HG02588 (cell line): Measurements from ENCODE around the gene YKT6.
"Not testable (repeated sequence)": the region's sequence is repeated elsewhere in the genome, so short reads cannot be mapped to it uniquely, and the experiment has no call there.

ENCODE experiments used
- ATAC-seq: cut with Tn5 transposase; IDR thresholded peaks from one replicate; pipeline ENCODE4 v1.9.1; 2021; ENCODE audit warnings: mild to moderate bottlenecking, moderate library complexity; ENCODE audit not compliant: unreplicated experiment

YKT6 gene

GRCh38 chr7:44200699-44201461 lies at the start of gene YKT6:
TSS of gene YKT6 (plus strand) at chr7:44200978. CDS start at chr7:44201136, 158 bp downstream.
- ATAC-seq = peak; percentile 99

DNA sequence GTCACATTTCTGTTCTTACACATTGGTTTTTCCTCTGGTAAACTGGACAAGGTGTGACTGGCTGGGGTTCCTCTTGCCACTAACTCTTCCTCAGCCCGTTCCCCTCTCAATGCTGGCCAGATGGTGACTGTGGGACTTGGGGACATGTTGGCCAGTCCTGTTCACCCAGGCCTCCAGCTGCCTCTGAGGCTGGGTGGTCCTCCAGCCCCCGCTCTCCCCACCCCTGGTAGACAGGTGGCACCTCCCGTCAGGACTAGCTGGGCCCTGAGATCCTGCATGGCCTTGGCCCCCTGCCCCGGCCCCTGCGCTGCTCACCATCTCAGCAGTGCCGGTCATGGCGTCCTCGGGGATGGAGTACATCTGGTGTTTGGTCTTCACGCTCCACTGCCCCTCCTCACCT lies 48.8 kb upstream of the YKT6 start:
- ATAC-seq = no peak

GRCh38 chr7:44152971-44153947 lies 47.5 kb upstream of the YKT6 start:
- no peak for ATAC-seq

DNA sequence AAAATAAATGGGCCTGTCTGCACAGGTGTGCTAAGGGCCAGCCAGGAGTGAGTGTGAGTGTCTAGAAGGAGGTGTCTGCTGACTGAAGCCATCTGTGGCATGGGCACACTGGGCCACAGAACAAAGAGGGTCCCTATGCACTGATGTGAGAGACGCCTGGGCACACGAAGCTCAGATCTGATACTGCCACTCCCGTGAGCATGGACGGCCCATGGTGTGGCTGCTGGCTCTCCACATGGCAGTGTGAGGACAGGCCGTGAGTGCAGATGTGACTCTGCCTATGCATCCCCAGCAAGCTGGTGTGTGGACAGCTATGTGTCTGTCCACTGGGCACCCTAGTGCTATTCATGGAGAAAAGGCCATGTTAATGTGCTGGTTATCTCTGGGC lies 46.8 kb upstream of the YKT6 start:
- no peak for ATAC-seq

DNA sequence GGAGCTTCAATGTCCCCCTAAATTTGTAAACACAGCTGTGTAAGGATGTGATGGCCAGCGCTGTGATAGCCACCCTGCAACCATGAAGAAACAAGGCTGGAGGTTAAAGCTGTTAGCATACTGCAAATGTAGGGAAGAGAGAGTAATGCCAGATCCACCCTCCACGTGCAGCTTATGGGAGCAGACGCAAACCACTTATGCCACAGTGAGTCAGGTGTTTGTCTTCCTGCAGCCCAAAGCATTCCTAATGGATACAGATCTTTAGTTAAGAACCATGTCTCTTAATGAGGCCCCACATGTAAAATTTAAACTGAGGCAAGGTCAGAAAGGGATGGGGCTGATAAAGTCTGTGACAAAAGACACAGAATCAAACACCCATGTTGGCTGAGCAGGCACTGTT lies 46.1 kb upstream of the YKT6 start:
- no peak for ATAC-seq

DNA sequence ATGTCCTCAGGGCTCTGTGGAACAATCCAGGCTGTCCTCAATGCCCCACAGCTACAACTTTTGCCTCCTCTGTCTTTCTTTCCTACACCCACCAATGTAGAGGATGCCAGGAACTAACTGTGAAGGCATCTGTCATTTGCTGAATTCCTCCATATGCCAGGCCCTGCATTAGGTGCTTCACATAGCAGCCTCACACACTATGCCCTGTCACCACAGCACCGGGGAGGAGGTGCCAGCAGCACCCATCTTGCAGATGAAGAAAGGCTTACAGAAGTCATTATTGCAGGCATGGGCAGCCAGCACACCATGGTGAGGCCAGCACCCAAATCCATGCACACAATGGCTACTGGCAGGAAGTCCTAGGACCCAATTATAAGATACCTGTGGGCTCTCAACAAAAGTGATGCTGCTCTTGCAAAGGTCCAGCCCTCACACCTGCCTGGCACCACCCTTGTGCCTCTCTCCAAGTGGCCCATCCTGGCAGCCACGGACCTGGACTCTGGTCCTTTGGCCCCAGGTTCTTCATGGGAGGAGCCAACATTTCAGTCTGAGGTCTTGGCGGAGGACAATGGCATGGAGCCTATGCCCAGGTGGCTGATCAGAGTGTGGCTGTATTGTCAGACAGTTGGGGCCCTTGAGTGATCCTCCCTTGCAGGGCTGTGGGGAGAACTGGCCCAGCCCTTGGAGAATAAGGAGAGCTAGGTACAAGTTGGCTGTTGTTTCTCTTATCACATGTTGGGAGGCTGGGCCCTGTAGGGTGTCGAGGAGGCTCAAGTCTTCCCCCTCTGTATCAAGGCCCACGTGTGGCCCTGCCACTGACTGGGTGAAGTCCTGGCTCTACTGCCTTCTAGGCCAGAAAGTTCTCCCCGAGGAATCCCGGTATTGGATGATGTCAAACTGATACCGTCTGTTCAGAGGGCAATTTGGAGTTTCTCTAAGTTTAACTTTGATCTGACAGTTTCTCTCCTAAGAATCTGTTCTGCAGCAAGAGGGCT lies 45.3 kb upstream of the YKT6 start:
- no peak for ATAC-seq

DNA sequence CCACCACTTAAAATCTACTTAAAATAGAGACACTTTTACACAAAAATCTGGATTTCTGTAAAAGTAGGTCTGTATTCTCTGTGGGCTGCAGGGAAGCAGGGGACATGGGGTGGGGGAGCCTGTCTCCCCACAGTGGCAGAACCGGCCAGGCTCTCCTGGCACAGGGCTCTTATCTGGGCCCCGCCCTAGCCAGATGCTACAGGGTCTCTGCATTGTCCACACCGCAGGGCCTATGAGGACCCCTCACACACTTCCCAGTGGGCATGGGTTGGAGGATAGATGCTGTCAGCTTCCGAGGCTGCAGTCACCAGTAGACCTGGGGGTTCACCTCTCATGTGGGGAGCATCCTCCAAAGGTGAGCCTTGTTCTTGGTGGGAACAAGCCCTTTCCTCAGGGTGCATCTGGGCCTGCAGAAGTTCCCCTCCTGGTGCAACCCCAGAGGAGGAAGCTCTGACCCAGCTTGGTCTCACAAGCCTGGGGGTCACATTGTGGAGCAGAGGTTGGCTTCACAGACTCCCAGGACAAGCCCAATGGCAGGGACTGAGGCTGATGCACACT lies 44.2 kb upstream of the YKT6 start:
- no peak for ATAC-seq

- no peak for ATAC-seq
These were observed 43.4 kb upstream of the YKT6 start for GRCh38 chr7:44157116-44158080.

DNA sequence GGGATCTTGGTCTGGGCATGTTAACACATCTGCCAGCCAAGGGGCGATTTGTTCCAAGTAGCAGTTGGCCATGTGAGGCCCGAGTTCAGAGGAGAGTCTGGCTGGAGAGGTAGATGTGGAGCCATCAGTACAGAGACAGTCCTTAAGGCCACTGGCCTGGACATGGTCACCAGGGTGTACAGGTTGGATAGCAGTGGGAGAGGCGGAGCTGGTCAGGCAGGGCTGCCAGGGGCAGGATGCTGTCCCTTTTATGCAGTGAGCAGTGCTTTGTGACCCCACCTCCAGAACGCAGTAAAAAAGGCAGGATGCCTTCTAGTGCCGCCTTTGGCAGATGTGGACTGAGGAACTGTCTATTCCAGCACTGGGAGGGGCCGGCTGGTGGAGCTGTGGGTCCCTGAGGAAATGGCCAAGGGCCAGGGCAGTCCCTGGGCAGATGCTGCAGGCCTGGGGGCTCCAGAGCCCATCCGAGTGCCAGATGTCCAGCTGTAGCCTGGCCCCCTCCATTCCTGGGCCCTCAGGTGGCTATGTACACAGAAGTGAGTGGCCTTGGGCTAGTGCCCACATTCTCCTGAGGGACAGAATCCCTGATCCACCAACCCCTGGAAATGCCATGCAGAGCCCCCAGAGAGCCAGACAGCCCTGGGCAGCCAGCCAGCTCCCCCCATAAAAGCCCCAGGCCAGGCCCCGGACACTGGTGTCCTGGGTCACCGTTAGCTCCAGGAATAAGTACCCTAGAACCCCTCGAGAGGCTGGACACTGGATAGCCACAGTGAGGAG lies 42.5 kb upstream of the YKT6 start:
- ATAC-seq = no peak

- no peak for ATAC-seq
These were observed 41.7 kb upstream of the YKT6 start for GRCh38 chr7:44158873-44159631.

DNA sequence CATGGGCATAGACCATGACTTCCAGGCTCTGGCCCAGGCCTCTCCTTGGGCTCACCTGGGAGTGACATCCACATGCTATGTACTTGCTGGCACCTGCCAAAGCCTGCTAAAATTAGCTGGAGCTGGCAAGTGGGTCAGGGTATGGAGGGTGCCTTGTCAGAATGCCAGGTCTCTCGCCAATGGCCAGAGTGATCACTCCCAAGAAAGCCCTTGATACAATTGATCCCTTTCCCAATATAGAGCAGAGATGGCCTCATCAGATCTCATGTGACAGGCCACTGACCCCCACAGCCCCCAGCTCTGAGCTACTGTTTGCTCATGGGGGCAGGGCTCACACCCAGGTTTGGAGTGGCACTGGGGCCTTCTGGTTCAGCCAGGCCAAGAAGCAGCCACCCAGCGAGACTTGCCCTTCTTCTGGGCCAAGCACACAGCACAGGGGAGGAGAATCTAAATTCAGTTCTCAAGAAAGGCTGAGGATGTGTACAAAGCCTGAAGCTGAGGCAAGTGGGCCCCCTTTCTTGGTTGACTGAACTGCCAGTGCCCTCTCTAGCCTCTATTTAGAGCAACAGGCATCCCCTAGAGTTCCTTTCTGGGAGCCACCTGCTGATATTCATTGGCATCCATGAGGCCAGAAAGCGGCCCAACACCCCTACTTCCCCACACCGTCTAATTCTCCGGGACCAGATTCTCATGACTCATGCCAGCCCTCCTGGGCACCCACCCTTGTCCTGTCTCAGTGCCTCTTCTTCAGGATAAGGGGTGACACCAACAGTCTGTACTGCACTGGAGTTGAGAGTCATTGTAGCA lies 40.8 kb upstream of the YKT6 start:
- ATAC-seq = no peak

DNA sequence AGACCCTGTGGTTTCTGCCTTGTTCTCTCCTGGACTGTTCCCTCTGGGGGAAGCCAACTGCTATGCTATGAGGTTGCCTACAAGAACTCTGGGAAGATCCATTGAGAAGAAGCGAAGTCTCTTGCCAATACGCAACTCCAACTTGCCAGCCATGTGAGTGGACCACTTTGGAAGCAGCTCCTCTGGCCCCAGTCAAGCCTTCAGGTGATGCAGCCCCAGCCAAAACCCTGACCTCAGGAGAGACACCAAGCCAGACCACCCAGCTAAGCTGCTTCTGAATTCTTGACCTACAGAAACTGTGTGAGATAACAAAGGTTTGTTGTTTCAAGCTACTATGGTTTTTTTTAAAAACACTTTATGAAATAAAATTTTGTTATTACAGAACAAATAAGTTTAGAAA lies 39.4 kb upstream of the YKT6 start:
- ATAC-seq = no peak

DNA sequence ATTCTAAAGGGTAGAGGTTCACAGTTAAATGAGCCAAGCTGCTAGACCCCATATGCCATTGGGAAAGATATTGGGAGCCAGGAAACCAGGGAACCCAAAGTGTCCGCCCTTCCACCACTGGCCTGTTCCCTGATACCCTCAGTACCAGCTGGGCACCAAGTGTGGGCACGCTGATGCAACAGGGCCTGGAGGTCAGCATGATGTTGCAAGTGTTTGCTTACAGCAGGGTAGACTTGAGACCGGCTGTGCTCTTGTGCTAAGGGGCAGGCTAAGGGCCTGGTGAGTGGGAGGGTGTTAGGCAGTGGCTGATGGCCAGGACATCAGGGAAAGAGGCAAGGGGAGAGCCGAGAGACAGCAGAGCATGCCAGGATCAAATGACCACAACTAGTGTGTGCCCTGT lies 38.6 kb upstream of the YKT6 start:
- no peak for ATAC-seq

DNA sequence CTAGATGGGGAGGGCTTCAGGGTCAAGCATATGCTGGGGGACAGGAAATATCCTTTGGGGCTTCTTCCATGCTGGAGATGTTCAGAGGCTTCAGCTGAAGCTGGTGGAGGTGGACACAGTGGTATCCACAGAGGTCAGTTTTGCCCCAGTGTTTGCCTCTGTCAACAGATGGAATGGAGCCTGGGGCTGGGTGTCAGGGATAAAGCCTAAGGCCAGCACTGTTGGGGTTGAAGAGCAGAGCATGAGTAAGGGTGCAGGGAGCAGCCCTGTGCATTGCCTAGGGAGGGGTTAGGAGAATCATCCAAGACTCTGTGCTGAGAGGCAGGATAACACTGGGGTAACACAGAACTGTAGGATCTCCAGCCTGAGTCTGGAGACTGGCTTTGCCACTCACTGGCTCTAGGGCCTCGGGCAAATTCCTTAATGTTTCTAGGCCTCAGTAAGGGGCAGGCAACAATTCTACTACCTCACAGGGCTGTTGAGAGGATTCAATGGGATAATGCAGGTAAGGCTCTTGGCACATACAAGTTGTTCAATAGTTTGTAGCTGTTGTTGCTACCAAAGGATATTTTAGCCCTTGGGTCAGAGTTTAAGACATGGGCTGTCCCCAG lies 37.9 kb upstream of the YKT6 start:
- ATAC-seq = no peak

DNA sequence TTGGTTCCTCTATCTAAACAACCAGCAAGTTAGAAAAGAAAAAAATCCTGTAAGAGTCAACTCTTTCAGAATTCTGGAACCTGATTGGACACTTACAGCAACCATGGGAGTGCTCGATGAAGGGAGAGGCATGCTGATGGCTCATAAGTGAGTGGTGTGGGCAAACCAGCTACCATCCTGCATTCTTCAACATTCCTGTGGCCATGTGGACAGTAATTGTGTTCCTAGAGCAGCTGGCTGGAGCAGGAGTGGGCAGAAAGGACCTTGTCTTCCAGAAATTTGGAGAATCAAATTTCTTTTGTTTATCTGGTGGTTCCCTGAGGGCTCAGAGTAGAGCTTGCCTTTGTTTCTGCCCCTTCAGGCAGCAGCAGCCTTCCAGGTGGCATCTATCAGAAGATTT lies 37.2 kb upstream of the YKT6 start:
- ATAC-seq = no peak

DNA sequence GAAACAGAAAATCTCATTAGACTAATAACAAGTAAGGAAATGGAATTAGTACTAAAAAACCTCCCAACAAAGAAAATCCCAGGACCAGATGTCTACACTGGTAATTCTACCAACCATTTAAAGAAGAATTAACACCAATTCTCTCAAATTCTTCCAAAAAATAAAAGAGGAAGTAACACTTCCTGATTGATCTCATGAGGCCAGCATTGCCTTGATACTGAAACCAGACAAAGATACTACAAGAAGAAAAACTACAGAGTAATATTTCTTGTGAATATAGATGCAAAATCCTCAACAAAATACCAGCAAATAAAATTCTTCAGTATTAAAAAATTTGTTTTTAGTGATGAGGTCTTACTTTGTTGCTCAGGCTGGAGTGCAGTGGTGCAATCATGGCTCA lies 32.9 kb upstream of the YKT6 start:
- ATAC-seq = no peak

GRCh38 chr7:44171901-44172300 lies 28.9 kb upstream of the YKT6 start:
- not testable (repeated sequence) for ATAC-seq
